Measurements from ENCODE around the gene VCL. TPM values are rescaled to one million over a fixed set of nuclear protein-coding genes. Genes with fewer than 3 reads are reported as not detected.

The VCL gene
- total RNA-seq, 4 donors from 2014 or later: 71.9 to 151 (median 112) TPM

DNA sequence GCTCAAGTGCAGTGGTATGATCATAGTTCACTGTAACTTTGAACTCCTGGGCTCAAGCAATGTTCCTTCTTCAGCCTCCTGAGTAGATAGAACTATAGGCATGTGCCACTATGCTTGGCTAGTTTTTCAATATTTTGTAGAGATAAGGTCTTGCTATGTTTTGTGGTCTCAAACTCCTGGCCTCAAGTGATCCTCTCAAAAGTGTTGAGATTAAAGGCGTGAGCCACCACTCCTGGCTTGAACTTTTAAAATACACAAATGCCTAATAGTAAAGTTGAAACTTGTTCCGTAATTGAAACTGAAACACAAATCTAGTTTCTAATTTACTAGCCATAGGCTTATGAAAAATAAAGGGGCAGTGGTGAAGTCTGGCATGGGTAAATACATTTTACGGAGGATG is 87.0 kb downstream of the VCL start:
- 90 to 97% methylated on average over 3 of the region's 3 CpGs for WGBS, 2 donors
- Histone ChIP-seq H3K4me3 (replicated peaks in 1 of 3) (no peak overlapping the region), H3K36me3 (peaks cover 2 to 3% of the 10 kb centered on the region in 2 donors), H3K27ac (no peak overlapping the region), H3K27me3 (no peaks in the 10 kb centered on the region), H3K4me1 (no peaks in the 10 kb centered on the region), H3K9me3 (no peaks in the 10 kb centered on the region)
- intact Hi-C loops (cut with DNase I): no loop called here
- DNase-seq: no peak
- TF ChIP-seq POLR2A (IDR thresholded peaks at IDR 0.05): no peak
- TF ChIP-seq CTCF (IDR thresholded peaks at IDR 0.05): no peak

DNA sequence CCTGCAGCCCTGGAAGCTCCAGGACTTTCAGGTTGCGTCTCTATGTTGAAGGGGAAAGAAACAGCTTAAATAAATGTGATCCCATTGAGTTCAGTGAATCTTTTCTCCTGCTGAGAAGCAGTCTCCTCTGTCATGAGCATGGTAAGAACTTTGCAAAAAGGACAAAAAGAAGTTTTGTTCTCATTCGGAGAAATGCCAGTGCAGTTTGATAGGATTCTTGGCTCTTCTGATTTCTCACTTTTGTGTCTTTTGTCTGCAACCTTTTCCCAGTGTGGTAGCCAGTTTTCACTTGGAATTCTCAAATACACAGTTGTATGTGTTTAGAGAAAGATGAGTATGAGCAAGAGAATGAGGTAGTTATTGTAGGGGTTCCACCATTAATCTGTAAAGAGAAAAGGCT is 88.4 kb downstream of the VCL start:
- intact Hi-C loops (cut with DNase I): no loop called here
- Histone ChIP-seq H3K4me1 (no peaks in the 10 kb centered on the region), H3K9me3 (no peaks in the 10 kb centered on the region), H3K27ac (no peak overlapping the region), H3K4me3 (replicated peaks in 1 of 3) (no peak overlapping the region), H3K27me3 (no peaks in the 10 kb centered on the region), H3K36me3 (peaks cover 10 to 12% of the 10 kb centered on the region in 2 donors)
- TF ChIP-seq POLR2A (IDR thresholded peaks at IDR 0.05) (no peak), CTCF (IDR thresholded peaks at IDR 0.05) (no peak)
- no peak for DNase-seq
- WGBS, 2 donors: 86 to 92% methylated on average over 2 of the region's 2 CpGs

- no peaks in the 10 kb centered on the region for H3K9me3 ChIP-seq
- no peak overlapping the region for H3K4me3 ChIP-seq (replicated peaks in 1 of 3)
- WGBS, 2 donors: 73 to 83% methylated on average over 3 of the region's 3 CpGs
- no peaks in the 10 kb centered on the region for H3K4me1 ChIP-seq
- H3K36me3 ChIP-seq: peaks cover 10 to 12% of the 10 kb centered on the region in 2 donors
- H3K27me3 ChIP-seq: no peaks in the 10 kb centered on the region
- no peak for DNase-seq
- no peak overlapping the region for H3K27ac ChIP-seq
- intact Hi-C loops (cut with DNase I): no loop called here
- TF ChIP-seq CTCF (IDR thresholded peaks at IDR 0.05): no peak
- TF ChIP-seq POLR2A (IDR thresholded peaks at IDR 0.05): no peak
These were observed 90.8 kb downstream of the VCL start for GRCh38 chr10:74088722-74089121.

DNA sequence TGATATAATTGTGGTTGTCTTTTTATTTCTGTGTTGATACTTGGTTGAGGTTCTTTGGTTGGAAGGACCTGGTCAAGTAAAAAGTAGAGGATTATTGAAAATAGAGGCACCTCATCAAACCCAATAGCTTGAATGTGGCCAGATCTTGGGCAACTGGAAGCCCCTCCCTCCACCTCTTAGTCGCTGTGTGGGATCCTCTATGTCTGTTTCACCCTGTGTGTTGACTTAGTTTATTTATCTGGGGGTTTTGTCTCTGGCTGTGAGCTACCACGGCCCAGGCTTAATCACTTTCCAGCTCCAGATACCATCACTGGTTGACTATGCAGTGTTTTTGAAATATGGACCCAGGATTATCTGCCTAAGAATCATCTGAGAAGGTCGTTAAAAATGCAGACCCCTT is 94.5 kb downstream of the VCL start:
- H3K36me3 ChIP-seq: peaks cover 30 to 34% of the 10 kb centered on the region in 2 donors
- TF ChIP-seq POLR2A (IDR thresholded peaks at IDR 0.05) (no peak), CTCF (IDR thresholded peaks at IDR 0.05) (no peak)
- no peak for DNase-seq
- no peak overlapping the region for H3K4me3 ChIP-seq (replicated peaks in 1 of 3)
- no peaks in the 10 kb centered on the region for H3K27me3 ChIP-seq
- intact Hi-C loops (cut with DNase I): no loop called here
- H3K9me3 ChIP-seq: no peaks in the 10 kb centered on the region
- WGBS, 2 donors: 80 to 84% methylated on average over 3 of the region's 3 CpGs
- no peaks in the 10 kb centered on the region for H3K4me1 ChIP-seq
- H3K27ac ChIP-seq: no peak overlapping the region

- TF ChIP-seq CTCF (IDR thresholded peaks at IDR 0.05) (no peak), POLR2A (IDR thresholded peaks at IDR 0.05) (no peak)
- Histone ChIP-seq H3K4me3 (replicated peaks in 1 of 3) (no peak overlapping the region), H3K36me3 (peaks cover 36 to 37% of the 10 kb centered on the region in 2 donors), H3K9me3 (no peaks in the 10 kb centered on the region), H3K27ac (no peak overlapping the region), H3K4me1 (no peaks in the 10 kb centered on the region), H3K27me3 (no peaks in the 10 kb centered on the region)
- intact Hi-C loops (cut with DNase I): no loop called here
- no peak for DNase-seq
- WGBS, 2 donors: 93 to 96% methylated on average over 4 of the region's 4 CpGs
These were observed 95.7 kb downstream of the VCL start for GRCh38 chr10:74093530-74094164.

All from thyroid gland (tissue), 4 donors.